WTC11 (cell line): ENCODE measurements around the gene MED4. TPM values are rescaled to one million over a fixed set of nuclear protein-coding genes. Genes with fewer than 3 reads are reported as not detected.

Experiments
- ATAC-seq: fragments of 200-7000 bp; cut with Tn5 transposase; 2 replicates; pipeline ENCODE4 v1.10.0; 2021; ENCODE audit warnings: mild to moderate bottlenecking, moderate library complexity
- CTCF ChIA-PET: fragments of 300-600 bp; sonication (Branson Sonifier 250); formaldehyde crosslinking; loops from one replicate; lab custom pipeline; 2021; ENCODE audit warnings: antibody characterized with exemption; lab: Charles Lee
- POLR2A ChIA-PET: fragments of 350-600 bp; sonication (Branson Sonifier 250); formaldehyde crosslinking; loops from one replicate; lab custom pipeline; 2021; ENCODE audit warnings: antibody characterized with exemption; lab: Charles Lee
- DNase-seq: peaks from one replicate; pipeline ENCODE4 v3.0.0; 2021; ENCODE audit warnings: low spot score
- H3K27ac Mint-ChIP-seq: 2 replicates; pipeline ENCODE4 v1.8.0; 2021; ENCODE audit warnings: mixed read lengths
- H3K27me3 Mint-ChIP-seq: 2 replicates; pipeline ENCODE4 v1.8.0; 2021; ENCODE audit warnings: low read depth, mild to moderate bottlenecking, moderate library complexity, mixed read lengths
- H3K36me3 Mint-ChIP-seq: 2 replicates; pipeline ENCODE4 v1.8.0; 2021; ENCODE audit warnings: mixed read lengths
- H3K4me1 Mint-ChIP-seq: 2 replicates; pipeline ENCODE4 v1.8.0; 2022; ENCODE audit warnings: mixed read lengths
- H3K4me3 Mint-ChIP-seq: 2 replicates; pipeline ENCODE4 v1.8.0; 2021; ENCODE audit warnings: mild to moderate bottlenecking, moderate library complexity, mixed read lengths
- H3K9me3 Mint-ChIP-seq: 2 replicates; pipeline ENCODE4 v1.8.0; 2021; ENCODE audit warnings: mixed read lengths
- ATF2 ChIP-seq: sonication (generic); formaldehyde crosslinking; IDR thresholded peaks from 2 replicates; pipeline ENCODE4 v1.8.1; 2022; ENCODE audit warnings: low read depth, missing genetic modification reagents, borderline replicate concordance
- CREB1 ChIP-seq: sonication (generic); formaldehyde crosslinking; IDR thresholded peaks from 2 replicates; pipeline ENCODE4 v1.8.0; 2023; ENCODE audit warnings: mild to moderate bottlenecking, missing genetic modification reagents
- E2F5 ChIP-seq: sonication (generic); formaldehyde crosslinking; IDR thresholded peaks from 2 replicates; pipeline ENCODE4 v1.8.1; 2022; ENCODE audit warnings: mild to moderate bottlenecking, moderate library complexity, missing genetic modification reagents
- ESRRA ChIP-seq: sonication (generic); formaldehyde crosslinking; IDR thresholded peaks from 2 replicates; pipeline ENCODE4 v1.8.1; 2022; ENCODE audit warnings: mild to moderate bottlenecking, missing genetic modification reagents, borderline replicate concordance
- ETV6 ChIP-seq: sonication (generic); formaldehyde crosslinking; IDR thresholded peaks from 2 replicates; pipeline ENCODE4 v1.8.1; 2022; ENCODE audit warnings: mild to moderate bottlenecking, missing genetic modification reagents
- GABPB1 ChIP-seq: sonication (generic); formaldehyde crosslinking; IDR thresholded peaks from 2 replicates; pipeline ENCODE4 v1.8.1; 2023; ENCODE audit warnings: mild to moderate bottlenecking, missing genetic modification reagents
- JUN ChIP-seq: sonication (generic); formaldehyde crosslinking; IDR thresholded peaks from 2 replicates; pipeline ENCODE4 v1.8.0; 2023; ENCODE audit warnings: mild to moderate bottlenecking, missing genetic modification reagents
- MAX ChIP-seq: sonication (generic); formaldehyde crosslinking; IDR thresholded peaks from 2 replicates; pipeline ENCODE4 v1.8.0; 2022; ENCODE audit warnings: mild to moderate bottlenecking, missing genetic modification reagents
- NFE2L1 ChIP-seq: sonication (generic); formaldehyde crosslinking; IDR thresholded peaks from 2 replicates; pipeline ENCODE4 v1.8.1; 2023; ENCODE audit warnings: missing genetic modification reagents
- NFYB ChIP-seq: sonication (generic); formaldehyde crosslinking; conservative IDR thresholded peaks from 2 replicates; pipeline ENCODE4 v1.8.0; 2022; ENCODE audit warnings: low read depth, missing genetic modification reagents
- NR2C2 ChIP-seq: sonication (generic); formaldehyde crosslinking; IDR thresholded peaks from 2 replicates; pipeline ENCODE4 v1.8.0; 2022; ENCODE audit warnings: mild to moderate bottlenecking, missing genetic modification reagents
- SMAD4 ChIP-seq: sonication (generic); formaldehyde crosslinking; IDR thresholded peaks from 2 replicates; pipeline ENCODE4 v1.8.0; 2022; ENCODE audit warnings: mild to moderate bottlenecking, missing genetic modification reagents
- ZNF138 ChIP-seq: sonication (generic); formaldehyde crosslinking; conservative IDR thresholded peaks from 2 replicates; pipeline ENCODE4 v1.8.1; 2022; ENCODE audit warnings: mild to moderate bottlenecking, moderate library complexity, missing genetic modification reagents
- ZNF219 ChIP-seq: sonication (generic); formaldehyde crosslinking; IDR thresholded peaks from 2 replicates; pipeline ENCODE4 v1.8.0; 2023; ENCODE audit warnings: missing genetic modification reagents, mild to moderate bottlenecking, borderline replicate concordance
- ZNF232 ChIP-seq: sonication (generic); formaldehyde crosslinking; IDR thresholded peaks from 2 replicates; pipeline ENCODE4 v1.8.0; 2022; ENCODE audit warnings: mild to moderate bottlenecking, missing genetic modification reagents
- ZNF425 ChIP-seq: fragments of 250-450 bp; sonication (Bioruptor Pico); conservative IDR thresholded peaks from 2 replicates; pipeline ENCODE4 v1.9.0; 2021; ENCODE audit warnings: mild to moderate bottlenecking
- total RNA-seq: library from RNA; stranded (reverse); gene quantifications from 3 replicates; pipeline ENCODE4 v1.2.3, GENCODE V29; 2021
- TF ChIP-seq, protein P1 (sequence below): fragments of 250-450 bp; sonication (Bioruptor Pico); IDR thresholded peaks from 2 replicates; pipeline ENCODE4 v1.9.0; 2021; ENCODE audit warnings: mild to moderate bottlenecking
- TF ChIP-seq, protein P2 (sequence below): sonication (generic); formaldehyde crosslinking; IDR thresholded peaks from 2 replicates; pipeline ENCODE4 v1.8.0; 2023; ENCODE audit warnings: missing genetic modification reagents
- TF ChIP-seq, protein P3 (sequence below): sonication (generic); formaldehyde crosslinking; IDR thresholded peaks from 2 replicates; pipeline ENCODE4 v1.8.1; 2023; ENCODE audit warnings: mild to moderate bottlenecking, moderate library complexity, missing genetic modification reagents

The MED4 gene
- total RNA-seq, 1 experiment from 2014 or later = 48.1 TPM

- TF ChIP-seq NFE2L1 (no peak), NR2C2 (CRISPR knock-in tag) (no peak), SMAD4 (CRISPR knock-in tag) (no peak), ZNF232 (CRISPR knock-in tag) (no peak), MAX (CRISPR knock-in tag) (no peak), NFYB (CRISPR knock-in tag) (no peak)
Measured at GRCh38 chr13:48097793-48098192, 2.9 kb upstream of the MED4 start (continued).

DNA sequence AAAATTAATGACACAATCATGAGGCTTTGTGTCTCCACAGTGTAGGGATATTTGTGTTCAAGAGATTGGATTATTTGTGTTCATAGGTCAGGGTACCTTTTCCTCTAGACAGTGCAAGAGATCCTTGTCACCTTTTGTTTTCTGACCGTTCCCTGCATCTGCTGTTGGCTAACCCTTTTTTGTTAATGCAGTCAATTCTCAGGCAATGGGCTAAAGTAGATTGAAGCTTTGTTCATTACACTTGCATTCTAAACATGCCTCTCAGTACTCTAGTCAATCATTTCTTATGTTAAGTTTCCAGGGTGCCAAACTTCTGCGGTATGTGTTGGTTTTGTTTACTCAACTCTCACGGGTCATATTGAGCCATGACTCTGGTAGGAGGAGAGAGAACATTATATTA lies 1.8 kb upstream of the MED4 start:
- POLR2A ChIA-PET = no interaction called here
- no peak for DNase-seq

GRCh38 chr13:48094404-48094780 lies 512 bp downstream of the MED4 start:
- CTCF ChIA-PET = interaction anchor here (0.8 to 1.6 kb wide), 9 partner anchors 10 to 296 kb away, joined by 3 to 12 read pairs (median 5); partner anchors contain the start of gene NUDT15
- Mint-ChIP-seq H3K4me1 (peaks cover 25% of the 10 kb centered on the region; the same call in 1 of the 2 replicates), H3K9me3 (peaks cover 9% of the 10 kb centered on the region), H3K27me3 (peaks cover 5% of the 10 kb centered on the region; the same call in 1 of the 2 replicates), H3K4me3 (peak overlapping the region; percentile 95), H3K27ac (peak overlapping the region; percentile 90), H3K36me3 (0 out of 2 replicates have a peak, but pooled peaks cover 3% of the 10 kb centered on the region)
- POLR2A ChIA-PET = interaction anchor here (1.0 to 2.0 kb wide), 3 partner anchors 15 to 507 kb away, joined by 3 to 7 read pairs (median 4); partner anchors contain the start of gene NUDT15
- TF ChIP-seq JUN (CRISPR knock-in tag) (no peak), ZNF138 (no peak), CREB1 (CRISPR knock-in tag) (no peak), GABPB1 (CRISPR knock-in tag) (no peak), E2F5 (CRISPR knock-in tag) (no peak), ETV6 (CRISPR knock-in tag) (no peak), ZNF219 (no peak), ATF2 (no peak), ZNF425 (CRISPR knock-in tag) (no peak), ZNF232 (CRISPR knock-in tag) (no peak)
- TF ChIP-seq, protein P1, sequence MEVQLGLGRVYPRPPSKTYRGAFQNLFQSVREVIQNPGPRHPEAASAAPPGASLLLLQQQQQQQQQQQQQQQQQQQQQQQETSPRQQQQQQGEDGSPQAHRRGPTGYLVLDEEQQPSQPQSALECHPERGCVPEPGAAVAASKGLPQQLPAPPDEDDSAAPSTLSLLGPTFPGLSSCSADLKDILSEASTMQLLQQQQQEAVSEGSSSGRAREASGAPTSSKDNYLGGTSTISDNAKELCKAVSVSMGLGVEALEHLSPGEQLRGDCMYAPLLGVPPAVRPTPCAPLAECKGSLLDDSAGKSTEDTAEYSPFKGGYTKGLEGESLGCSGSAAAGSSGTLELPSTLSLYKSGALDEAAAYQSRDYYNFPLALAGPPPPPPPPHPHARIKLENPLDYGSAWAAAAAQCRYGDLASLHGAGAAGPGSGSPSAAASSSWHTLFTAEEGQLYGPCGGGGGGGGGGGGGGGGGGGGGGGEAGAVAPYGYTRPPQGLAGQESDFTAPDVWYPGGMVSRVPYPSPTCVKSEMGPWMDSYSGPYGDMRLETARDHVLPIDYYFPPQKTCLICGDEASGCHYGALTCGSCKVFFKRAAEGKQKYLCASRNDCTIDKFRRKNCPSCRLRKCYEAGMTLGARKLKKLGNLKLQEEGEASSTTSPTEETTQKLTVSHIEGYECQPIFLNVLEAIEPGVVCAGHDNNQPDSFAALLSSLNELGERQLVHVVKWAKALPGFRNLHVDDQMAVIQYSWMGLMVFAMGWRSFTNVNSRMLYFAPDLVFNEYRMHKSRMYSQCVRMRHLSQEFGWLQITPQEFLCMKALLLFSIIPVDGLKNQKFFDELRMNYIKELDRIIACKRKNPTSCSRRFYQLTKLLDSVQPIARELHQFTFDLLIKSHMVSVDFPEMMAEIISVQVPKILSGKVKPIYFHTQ = no peak
- TF ChIP-seq, protein P2, sequence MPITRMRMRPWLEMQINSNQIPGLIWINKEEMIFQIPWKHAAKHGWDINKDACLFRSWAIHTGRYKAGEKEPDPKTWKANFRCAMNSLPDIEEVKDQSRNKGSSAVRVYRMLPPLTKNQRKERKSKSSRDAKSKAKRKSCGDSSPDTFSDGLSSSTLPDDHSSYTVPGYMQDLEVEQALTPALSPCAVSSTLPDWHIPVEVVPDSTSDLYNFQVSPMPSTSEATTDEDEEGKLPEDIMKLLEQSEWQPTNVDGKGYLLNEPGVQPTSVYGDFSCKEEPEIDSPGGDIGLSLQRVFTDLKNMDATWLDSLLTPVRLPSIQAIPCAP (CRISPR knock-in tag) = no peak
- TF ChIP-seq, protein P3, sequence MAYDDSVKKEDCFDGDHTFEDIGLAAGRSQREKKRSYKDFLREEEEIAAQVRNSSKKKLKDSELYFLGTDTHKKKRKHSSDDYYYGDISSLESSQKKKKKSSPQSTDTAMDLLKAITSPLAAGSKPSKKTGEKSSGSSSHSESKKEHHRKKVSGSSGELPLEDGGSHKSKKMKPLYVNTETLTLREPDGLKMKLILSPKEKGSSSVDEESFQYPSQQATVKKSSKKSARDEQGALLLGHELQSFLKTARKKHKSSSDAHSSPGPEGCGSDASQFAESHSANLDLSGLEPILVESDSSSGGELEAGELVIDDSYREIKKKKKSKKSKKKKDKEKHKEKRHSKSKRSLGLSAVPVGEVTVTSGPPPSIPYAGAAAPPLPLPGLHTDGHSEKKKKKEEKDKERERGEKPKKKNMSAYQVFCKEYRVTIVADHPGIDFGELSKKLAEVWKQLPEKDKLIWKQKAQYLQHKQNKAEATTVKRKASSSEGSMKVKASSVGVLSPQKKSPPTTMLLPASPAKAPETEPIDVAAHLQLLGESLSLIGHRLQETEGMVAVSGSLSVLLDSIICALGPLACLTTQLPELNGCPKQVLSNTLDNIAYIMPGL (CRISPR knock-in tag) = no peak
- no peak for ATAC-seq
- DNase-seq = no peak

More for the DNA sequence above, 1.8 kb upstream of the MED4 start:
- Mint-ChIP-seq H3K9me3 (peaks cover 9% of the 10 kb centered on the region), H3K36me3 (0 out of 2 replicates have a peak, but pooled peaks cover 3% of the 10 kb centered on the region), H3K4me1 (peaks cover 25% of the 10 kb centered on the region; the same call in 1 of the 2 replicates), H3K27me3 (peaks cover 11% of the 10 kb centered on the region), H3K4me3 (no peak overlapping the region), H3K27ac (peak overlapping the region; percentile 11; the same call in 1 of the 2 replicates)
- CTCF ChIA-PET = no interaction called here
- TF ChIP-seq ESRRA (CRISPR knock-in tag) = no peak
- ATAC-seq = no peak; the same call in 1 of the 2 replicates
